Head of caudate nucleus (tissue), 42 donors: Measurements from ENCODE around the gene ZBTB3.
"Not testable (repeated sequence)": the region's sequence is repeated elsewhere in the genome, so short reads cannot be mapped to it uniquely, and the experiment has no call there.

Experiments used
- DNase-seq, 42 donors: peaks; one replicate each; pipeline versions ENCODE4 v3.0.0 to v3.0.0-alpha.2; 2020 to 2021; ENCODE audit warnings: mixed read lengths in 7 of 42
- intact Hi-C: fragments of 100-400 bp; cut with DNase I; formaldehyde crosslinking; loops from one replicate; pipeline ENCODE4 v1.15.0; 2022

ZBTB3 gene

DNA sequence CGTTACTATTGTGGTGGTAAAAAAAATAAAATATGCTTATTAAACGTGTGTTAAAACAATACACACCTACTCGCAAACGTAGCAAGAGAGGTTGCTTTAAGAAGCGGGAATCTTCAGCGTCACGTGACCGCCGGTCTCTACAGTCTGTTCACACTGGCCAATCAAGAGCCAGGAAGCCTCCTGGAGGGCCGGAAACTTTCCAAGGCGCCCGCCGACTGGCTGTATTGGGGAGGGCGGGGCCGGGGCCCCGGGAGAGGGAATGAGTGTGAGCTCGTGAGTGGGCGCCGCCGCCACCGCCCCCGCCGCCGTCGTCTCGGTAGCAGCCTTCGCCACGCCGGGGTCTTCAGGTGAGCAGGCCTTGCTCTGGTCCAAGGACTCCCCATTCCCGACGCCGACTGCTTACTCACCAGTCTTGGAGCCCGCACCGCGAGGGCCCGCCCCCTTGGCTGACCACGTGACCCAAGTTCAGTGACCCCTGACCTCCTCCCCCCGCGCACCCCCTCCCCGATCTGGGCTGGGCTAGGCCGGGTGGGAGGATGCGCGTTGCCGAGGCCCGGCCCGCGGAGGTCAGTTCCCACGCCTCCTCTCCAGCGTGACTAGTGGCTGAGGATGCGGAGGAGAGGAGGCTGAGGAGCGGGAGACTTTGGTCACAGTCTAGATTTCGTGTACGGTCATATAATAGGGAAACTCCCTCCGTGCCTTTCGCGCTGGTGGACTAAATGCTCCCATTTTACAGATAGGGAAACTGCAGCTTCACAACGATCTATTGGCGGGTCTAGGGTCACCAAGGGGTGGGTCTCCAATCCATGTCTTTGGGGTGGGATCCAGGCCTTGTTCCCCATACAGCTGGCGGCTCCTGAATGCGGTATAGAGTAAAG, 17.4 kb upstream of the ZBTB3 start, which contains the start of gene TAF6L:
TSS of gene TAF6L (plus strand) at position 253 of the 878 bp plus-strand sequence. CDS start 4,388 bp downstream, outside the sequence.
- intact Hi-C loops, result loop anchor here (1.0 to 5.0 kb wide), 3 partner anchors 10 to 44 kb away; partner anchors contain the start of genes HNRNPUL2, POLR2G, TMEM179B and TTC9C
- peak; percentile 96 to 100 (median 98) for DNase-seq

- intact Hi-C loops, result loop anchor here (1.0 to 5.0 kb wide), 3 partner anchors 9 to 43 kb away; partner anchors contain the start of genes HNRNPUL2, POLR2G, TMEM179B and TTC9C
- peak in 35 of 42 donors; percentile 18 to 76 (median 53) for DNase-seq
These were observed 16.8 kb upstream of the ZBTB3 start for GRCh38 chr11:62770778-62771143.

DNA sequence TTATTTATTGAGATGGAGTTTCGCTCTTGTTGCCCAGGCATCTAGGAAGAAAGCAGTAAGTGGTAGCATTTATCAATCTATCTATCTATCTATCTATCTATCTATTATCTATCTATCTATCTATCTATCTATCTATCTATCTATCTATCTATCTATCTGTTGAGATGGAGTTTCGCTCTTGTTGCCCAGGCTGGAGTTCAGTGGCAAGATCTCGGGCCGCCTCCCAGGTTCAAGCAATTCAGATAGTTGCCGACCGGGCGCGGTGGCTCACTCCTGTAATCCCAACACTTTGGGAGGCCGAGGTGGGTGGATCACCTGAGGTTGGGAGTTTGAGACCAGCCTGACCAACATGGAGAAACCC, 6.9 kb upstream of the ZBTB3 start:
- peak in 1 of 42 donors; percentile 39 for DNase-seq
- intact Hi-C loops, result loop anchor here (1.0 kb wide), 1 partner anchor 10 kb away; the partner anchor contains the start of gene TAF6L

DNA sequence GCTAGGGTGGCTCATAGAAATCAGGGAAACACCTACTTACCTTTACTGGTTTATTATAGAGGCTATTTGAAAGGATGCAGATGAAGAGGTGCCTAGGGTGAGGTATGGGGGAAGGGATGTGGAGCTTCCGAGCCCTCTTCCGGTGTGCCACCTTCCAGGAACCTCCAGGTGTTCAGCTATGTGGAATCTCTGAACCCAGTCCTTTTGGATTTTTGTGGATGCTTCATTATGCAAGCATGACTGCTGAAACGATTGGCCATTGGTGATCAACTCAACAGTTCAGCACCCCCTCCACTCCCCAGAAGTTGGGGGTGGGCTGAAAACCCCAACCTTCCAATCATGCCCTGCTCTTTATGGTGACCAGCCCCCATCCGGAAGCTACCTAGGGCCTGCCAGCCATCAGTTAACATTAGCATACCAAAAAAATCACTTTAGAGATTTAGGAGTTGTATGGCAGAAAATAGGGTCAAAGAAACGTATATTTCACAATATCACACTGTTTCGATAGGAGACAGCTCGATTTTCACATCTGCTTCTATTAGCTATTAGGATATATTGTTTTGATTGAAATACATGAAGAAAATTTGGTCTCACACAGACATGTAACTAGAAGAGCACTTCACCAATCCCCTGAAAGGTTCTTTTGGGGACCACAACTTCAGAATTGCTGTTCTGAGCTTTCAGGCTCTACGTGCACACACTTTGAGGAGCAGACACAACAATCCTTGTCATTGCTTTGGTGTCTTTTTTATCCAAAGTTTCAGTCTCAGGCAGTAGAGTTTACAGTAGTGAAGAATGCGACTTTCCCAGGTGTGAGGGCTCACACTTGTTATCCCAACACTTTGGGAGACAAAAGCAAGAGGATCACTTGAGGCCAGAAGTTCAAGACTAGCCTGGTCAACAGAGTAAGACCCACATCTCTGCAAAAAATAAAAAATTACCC, 4.2 kb upstream of the ZBTB3 start:
- intact Hi-C loops, result no loop called here
- no peak for DNase-seq

GRCh38 chr11:62755086-62755615, 1.2 kb upstream of the ZBTB3 start:
- DNase-seq, result no peak
- intact Hi-C loops, result no loop called here

DNA sequence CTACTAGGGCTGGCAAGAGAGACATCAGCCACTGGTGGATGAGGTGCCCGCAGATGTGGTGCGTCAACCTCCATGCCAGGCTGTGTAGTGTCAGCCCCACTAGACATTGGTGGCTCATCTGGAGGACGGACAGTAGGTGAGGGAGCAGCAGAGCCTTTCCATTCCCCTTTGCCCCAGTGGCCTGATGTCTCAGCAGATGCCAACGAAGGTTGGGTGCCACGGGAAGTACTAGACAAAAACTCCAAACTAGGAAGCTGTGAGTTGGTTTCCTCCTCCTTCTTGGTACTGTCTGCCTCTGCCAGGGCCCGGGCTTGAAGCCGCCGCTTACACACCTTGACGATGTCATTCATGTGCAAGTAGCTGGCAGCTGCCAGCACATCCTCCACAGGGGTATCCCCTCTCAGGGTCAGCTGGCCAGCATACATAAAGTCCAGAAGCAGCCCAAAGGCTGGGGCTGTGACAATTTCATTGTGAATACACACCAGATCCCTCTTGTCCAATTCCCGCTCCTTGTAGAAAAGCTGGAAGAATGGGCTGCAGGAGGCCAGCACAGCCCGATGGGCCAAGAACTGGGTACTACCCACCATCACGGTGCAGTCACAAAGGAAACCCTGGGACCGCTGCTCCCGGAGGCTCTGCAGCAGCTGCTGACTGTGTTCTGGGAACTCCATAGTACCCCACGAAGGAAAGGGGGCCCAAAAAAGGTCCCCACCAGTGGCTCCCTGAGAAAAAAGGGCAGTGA, 795 bp downstream of the ZBTB3 start:
- intact Hi-C loops, result no loop called here
- no peak for DNase-seq

GRCh38 chr11:62752177-62752785, 1.7 kb downstream of the ZBTB3 start:
- DNase-seq, result no peak

GRCh38 chr11:62749931-62750330, 4.0 kb downstream of the ZBTB3 start:
- DNase-seq, intact Hi-C loops: not testable (repeated sequence)

More at GRCh38 chr11:62752177-62752785, 1.7 kb downstream of the ZBTB3 start:
- intact Hi-C loops, result no loop called here

GRCh38 chr11:62747475-62748160, 6.3 kb downstream of the ZBTB3 start:
- intact Hi-C loops, result no loop called here

DNA sequence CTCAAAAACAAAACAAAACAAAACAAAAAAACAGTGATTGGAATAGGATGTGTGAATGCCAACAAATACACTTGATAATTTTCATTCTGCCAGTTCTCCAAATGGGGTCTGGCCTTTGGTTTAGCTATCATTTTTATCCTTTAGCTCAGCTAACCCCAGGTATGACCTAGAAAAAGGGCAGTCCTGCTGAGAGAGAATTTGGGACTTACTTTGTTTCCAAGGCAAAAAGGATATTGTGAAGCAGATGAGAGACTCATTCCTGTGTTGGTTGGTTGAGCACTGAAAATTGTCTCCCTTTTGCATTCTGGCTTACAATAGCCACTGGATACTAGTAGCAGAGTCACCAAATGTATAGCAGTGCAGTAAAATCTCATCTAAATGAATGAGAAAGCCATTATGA, 16.8 kb downstream of the ZBTB3 start:
- intact Hi-C loops, result no loop called here

More at GRCh38 chr11:62747475-62748160, 6.3 kb downstream of the ZBTB3 start:
- no peak for DNase-seq

DNA sequence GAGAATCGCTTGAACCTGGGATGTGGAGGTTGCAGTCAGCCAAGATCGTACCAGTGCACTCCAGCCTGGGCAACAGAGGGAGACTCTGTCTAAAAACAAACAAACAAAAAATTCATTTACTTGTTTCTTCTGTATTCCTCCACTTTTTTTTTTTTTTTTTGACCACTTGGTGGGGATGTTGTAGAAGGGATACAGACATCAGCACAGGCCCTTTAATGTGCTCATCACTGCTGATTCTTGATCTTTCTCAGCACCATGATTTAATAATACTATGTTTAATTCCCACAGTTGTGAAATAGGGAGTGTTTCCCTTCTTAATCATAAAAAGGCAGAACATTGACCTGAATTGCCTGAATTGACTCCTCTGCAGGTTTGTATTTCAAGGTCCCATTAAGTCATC, 21.1 kb downstream of the ZBTB3 start:
- intact Hi-C loops, result no loop called here
- DNase-seq, result no peak

More for the DNA sequence above, 16.8 kb downstream of the ZBTB3 start:
- DNase-seq, result no peak

DNA sequence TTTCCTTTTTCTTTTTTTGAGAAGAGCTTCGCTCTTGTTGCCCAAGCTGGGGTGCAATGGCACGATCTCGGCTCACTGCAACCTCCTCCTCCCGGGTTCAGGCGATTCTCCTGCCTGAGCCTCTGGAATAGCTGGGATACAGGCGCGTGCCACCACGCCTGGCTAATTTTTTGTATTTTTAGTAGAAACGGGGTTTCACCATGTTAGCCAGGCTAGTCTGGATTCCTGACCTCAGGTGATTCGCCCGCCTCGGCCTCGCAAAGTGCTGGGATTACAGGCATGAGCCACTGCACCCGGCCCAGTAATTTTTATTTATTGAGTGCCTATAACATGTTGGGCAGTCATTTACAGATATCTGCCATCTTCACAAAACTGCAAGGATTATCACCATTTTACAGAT, 23.9 kb downstream of the ZBTB3 start:
- intact Hi-C loops, DNase-seq: not testable (repeated sequence)

DNA sequence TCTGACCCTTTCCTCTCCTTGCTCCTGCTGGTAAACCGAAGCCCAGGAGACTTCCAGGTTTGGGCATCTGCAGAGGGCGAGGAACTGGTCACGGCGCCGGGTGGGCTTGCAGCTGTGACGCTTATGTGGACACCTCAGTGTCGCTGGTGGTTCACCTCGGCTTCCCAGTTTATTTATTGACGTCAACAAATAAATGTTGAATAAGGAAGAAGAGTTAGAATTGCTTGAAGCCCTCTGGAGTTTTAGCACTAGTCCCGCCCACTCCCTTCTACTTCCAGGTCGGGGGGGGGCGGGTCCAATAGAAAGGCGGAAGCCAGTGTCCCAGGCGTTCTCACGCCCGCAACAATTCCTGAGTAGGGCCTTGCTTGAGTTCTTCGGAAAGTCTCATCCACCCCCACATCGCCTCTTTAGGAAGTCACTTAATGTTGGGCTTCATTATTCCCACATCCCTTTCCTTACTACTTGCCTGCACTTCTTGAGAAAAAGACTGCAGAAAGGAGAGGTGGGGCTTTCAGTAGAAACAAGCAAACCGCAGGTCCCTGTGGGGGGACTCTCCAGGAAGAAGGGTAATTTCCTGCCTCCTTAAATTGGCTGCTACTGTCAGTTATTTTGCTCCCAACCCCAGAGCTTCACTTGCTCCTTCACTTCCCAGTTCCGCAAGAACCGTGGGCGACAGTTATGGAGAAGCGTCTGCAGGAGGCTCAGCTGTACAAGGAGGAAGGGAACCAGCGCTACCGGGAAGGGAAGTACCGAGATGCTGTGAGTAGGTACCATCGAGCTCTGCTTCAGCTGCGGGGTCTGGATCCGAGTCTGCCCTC, 25.6 kb downstream of the ZBTB3 start, which contains the start of gene TTC9C:
TSS of gene TTC9C (plus strand) at position 316 of the 818 bp plus-strand sequence. CDS start at position 679, 363 bp downstream.
- intact Hi-C loops, result loop anchor here (5.0 to 10.0 kb wide), 2 partner anchors 44 to 106 kb away; partner anchors contain the start of genes STX5, TAF6L, TEX54 and WDR74

GRCh38 chr11:62727872-62728170, 26.1 kb downstream of the ZBTB3 start:
- intact Hi-C loops, result loop anchor here (2.0 to 10.0 kb wide), 3 partner anchors 19 to 107 kb away; partner anchors contain the start of genes STX5, TAF6L, TEX54 and WDR74
- peak; percentile 67 to 94 (median 86) for DNase-seq

More for the DNA sequence above, 25.6 kb downstream of the ZBTB3 start, which contains the start of gene TTC9C:
- peak; percentile 83 to 95 (median 89) for DNase-seq

DNA sequence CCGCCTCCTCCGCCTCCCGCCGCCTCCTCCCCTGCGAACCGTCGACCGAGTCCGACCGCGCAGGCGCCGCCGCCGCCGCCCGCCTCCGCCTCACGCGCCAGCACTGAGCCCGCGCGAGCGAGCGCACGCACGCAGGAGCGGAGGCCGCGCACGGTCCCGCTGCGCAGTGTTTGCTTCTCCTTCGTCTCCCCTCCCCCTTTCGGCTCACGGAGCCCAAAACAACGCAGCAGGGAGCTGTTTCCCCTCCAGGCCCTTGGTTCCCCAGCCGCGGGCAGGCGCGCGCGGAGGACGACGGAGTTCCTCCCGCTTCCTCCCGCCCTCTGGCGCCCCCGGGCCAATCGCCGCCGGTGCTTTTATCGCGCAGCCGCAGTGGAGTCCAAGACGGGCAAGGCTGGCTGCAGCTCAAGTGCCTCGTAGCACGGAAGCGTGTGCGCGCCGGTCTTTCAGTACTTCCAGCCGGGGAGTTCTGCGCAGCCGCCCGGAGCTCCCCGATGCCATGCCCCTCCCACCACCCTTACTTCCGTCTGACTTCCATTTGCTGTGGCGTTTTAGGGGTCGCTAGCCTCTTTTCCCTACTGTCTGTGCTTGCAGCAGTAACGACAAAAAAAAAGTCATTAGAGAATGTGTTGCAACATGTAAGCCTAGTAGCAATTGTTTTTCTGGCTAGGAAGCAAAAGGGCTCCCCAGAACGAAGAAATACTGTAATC, 26.6 kb downstream of the ZBTB3 start, which contains the start of gene HNRNPUL2:
TSS of gene HNRNPUL2 (minus strand) at position 293 of the 707 bp plus-strand sequence. CDS start 301 bp downstream, outside the sequence.
- intact Hi-C loops, result loop anchor here (2.0 to 10.0 kb wide), 3 partner anchors 19 to 107 kb away; partner anchors contain the start of genes STX5, TAF6L, TEX54 and WDR74
- peak; percentile 93 to 99 (median 98) for DNase-seq
